NCI-H510A (cell line): ENCODE measurements around the gene RBM38.
A peak's percentile ranks its signal among the peaks of the same experiment; 100 is the strongest.
"Not testable (repeated sequence)": the region's sequence is repeated elsewhere in the genome, so short reads cannot be mapped to it uniquely, and the experiment has no call there.

Experiments used
- DNase-seq: peaks from one replicate; lab custom pipeline; 2025; lab: John Stamatoyannopoulos, UW

RBM38 gene

DNA sequence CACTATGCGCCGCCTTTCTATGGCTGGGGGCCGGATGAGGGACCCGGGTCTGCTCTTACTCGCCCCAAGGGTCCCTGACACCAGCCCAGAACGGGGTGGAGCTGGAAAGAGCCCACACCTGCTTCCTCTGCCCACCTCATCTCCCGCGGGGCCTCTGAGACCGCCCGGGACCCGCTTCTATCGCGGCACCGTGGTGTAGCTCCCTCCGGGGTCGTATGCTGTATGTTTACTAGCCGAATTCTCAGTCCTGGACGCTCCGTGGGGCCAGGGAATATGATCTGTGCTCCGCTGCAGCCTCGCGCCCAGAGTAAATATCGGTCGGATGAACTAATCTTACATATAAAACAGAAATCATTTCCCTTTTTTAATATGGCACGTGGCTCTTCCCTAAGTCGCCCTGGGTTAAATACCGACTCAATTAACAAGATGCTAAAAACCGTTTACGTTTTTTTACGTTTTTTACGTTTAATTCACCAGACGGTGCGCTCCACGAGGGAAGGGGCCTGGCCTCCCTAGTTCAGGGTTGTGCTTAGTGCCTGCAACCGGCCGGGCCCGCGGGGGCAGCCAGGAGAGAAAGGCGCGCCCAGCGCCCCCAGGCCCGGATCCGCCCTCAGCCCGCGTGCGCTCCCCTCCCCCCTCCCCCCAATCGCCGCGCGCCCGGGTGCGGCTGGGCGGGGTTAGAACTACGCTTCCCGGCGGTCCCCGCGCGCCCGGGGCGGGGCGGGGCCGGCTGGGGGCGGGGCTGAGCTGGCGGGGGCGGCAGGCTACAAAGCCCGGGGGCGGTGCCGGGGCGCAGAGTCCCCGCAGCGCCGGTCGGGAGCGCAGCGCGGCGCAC, at the start of gene RBM38:
Gene RBM38, plus strand, starts transcription at position 793 of the 835 bp plus-strand sequence. CDS start 186 bp downstream, outside the sequence.
- peak; percentile 48 for DNase-seq

DNA sequence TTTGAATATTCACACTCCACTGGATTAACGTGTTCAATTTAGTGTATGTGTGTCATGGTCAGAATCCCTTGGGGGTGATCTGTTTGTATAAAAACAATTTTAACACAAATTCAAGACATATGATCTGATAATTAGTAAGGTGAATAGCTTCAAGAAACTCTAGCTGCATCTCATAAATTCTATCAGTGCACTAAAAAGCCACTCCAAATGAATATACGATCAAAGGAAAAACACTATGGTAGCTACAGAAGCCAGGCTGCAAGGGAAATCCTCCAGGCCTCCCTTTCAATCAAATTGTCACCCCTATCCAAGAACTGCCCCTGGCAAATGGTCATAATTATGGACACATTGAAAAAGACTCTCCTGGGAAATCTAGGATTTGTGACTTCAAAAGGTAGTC, 49.5 kb upstream of the RBM38 start:
- DNase-seq, result no peak

DNA sequence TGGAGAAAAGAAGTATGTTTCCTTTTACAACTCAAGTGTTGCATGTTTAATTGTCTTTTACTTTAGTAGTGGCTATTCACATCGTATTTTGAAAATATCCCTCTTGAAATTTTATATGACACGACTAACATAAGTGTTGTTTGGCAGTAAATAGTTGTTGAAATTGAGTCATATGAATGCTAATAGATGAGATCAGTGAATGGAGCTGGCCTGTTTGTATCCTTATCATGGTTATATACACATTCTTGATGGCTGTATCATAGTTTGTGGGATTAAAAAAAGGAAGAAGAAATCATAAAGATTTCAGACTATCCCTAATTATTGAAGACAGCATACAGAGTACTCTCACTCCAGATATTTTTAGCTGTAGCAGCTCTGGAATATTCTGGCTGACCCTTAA, 48.4 kb upstream of the RBM38 start:
- no peak for DNase-seq

DNA sequence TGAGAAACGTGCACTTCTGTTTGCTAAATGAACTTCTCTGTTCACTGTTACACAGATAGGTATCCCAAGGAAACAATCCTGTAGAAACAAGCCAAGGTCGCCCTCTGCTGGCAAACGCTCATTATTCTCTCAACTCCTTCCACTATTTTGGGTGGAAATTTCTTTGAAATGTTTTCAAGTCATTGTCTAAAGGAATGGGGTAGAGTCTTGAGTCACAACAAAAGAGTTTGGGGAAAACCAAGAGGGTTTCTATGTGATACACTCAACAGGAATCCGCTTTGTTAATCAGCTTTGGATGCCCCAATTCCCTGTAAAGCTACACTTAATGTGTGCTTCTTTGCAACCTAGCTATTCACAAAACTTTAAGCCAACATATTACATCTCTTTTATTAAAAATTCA, 44.7 kb upstream of the RBM38 start:
- DNase-seq, result no peak

DNA sequence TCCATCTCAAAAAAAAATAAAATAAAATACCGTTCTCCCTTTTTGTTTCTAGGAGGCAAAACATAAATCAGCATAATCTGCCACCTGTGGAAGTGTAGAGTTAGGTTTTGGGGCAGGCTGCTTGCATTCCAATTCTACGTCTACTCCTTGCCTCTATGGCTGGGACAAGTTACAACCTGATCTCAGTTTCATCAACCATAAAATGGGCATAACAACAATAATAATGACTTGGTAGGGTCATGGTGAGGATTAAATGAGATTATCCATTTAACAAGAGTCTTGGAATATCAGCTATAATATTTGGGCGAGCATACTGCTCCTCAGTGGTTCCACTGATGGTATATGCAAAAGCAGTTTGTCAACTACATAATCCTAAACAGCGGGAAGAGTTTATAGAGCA, 43.8 kb upstream of the RBM38 start:
- DNase-seq, result no peak

DNA sequence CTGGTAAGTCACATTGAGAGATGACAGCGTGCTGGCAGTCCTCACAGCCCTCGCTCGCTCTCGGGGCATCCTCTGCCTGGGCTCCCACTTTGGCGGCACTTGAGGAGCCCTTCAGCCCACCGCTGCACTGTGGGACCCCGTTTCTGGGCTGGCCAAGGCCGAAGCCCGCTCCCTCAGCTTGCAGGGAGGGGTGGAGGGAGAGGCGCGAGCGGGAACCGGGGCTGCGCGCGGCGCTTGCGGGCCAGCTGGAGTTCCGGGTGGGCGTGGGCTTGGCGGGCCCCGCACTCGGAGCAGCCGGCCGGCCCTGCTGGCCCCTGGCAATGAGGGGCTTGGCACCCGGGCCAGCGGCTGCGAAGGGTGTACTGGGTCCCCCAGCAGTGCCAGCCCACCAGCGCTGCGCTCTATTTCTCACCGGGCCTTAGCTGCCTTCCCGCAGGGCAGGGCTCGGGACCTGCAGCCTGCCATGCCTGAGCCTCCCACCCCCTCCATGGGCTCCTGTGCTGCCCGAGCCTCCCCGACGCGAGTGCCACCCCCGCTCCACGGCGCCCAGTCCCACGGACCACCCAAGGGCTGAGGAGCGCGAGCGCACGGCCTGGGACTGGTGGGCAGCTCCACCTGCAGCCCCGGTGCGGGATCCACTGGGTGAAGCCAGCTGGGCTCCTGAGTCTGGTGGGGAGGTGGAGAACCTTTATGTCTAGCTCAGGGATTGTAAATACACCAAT, 42.8 kb upstream of the RBM38 start:
- DNase-seq, result not testable (repeated sequence)

DNA sequence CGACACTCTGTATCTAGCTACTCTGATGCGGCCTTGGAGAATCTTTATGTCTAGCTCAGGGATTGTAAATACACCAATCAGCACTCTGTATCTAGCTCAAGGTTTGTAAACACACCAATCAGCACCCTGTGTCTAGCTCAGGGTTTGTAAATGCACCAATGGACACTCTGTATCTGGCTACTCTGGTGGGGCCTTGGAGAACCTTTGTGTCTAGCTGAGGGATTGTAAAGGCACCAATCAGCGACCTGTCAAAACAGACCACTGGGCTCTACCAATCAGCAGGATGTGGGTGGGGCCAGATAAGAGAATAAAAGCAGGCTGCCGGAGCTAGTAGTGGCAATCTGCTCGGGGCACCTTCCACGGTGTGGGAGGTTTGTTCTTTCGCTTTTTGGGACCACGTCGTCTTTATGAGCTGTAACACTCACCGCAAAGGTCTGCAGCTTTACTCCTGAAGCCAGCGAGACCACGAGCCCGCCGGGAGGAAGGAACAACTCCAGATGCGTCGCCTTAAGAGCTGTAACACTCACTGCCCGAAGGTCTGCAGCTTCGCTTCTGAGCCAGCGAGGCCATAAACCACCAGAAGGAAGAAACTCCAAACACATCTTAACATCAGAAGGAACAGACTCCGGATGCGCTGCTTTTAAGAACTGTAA, 42.1 kb upstream of the RBM38 start:
- not testable (repeated sequence) for DNase-seq

DNA sequence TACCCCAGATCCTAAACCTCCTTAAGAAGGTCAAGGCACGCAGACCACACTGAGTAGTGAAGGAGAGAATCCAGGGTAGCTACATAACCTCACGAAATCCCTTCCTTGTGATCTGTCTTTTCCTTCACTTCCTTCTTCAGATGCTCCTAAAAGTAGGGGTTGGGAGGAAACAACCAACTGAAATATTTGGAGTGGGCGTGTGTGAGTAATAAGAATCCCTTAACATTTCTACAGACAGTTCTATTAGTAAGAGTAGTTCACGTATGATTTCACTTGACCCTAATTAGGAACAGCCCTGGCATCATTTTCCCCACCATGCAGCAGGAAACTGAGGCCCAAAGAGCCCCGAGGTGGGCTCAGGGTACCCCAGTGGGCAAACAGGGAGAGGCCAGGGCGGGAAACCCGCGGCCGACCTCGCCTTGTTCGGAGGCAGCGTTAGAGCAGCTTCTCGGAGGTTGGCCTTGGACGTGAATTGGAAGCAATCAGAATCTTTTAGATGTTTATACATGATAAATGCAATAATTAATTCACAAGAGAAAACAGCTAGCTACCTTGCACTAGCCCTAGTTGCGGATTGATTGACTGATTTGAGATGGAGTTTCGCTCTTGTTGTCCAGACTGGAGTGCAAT, 41.0 kb upstream of the RBM38 start:
- DNase-seq, result no peak

DNA sequence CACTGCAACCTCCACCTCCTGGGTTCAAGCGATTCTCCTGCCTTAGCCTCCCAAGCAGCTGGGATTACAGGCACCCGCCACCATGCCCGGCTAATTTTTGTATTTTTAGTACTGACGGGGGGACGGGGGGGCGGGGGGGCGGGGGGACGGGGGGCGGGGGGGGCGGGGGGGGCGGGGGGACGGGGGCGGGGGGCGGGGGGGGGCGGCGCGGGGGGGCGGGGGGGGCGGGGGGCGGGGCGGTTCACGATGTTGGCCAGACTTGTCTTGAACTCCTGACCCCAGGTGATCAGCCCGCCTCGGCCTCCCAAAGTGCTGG, 40.5 kb upstream of the RBM38 start:
- not testable (repeated sequence) for DNase-seq

DNA sequence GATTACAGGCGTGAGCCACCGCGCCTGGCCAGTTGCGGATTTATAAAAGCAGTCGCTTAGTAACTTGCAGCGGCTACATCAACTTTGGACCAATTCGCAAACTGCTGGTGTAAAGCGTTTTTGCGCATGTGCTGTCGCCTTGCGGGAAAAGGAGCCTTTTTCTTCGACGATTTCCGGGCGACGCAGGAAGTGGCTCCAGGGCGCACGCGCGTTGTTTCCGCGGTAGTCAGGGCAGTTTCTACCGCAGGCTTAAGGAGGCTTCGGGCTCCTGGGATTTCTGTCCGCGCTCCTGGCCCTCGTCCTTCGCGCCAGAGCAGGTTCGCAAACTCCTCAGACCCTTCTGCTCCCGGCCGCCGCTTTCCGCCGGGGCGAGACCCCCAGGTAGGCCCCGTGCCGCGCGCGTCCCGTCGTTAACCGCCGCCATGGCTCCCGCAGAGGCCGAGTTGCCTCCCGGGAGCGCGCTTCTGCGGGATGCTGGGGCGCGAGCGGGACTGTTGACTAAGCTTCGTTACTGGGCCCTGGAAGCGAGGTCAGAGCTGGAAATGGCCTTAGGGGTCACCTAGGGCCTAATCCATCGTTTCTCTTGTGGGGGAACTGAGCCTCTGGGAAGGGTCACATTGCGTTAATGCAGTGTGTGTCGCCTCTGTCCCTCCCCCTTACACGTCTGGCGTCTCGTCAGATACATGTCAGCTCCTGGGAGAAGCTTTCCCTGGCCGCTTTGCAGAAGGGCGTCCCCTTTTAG, 40.0 kb upstream of the RBM38 start, which contains the start of gene RAE1:
Gene RAE1, plus strand, starts transcription at position 214 of the 742 bp plus-strand sequence. CDS start 2,784 bp downstream, outside the sequence.
- DNase-seq, result peak; percentile 84

DNA sequence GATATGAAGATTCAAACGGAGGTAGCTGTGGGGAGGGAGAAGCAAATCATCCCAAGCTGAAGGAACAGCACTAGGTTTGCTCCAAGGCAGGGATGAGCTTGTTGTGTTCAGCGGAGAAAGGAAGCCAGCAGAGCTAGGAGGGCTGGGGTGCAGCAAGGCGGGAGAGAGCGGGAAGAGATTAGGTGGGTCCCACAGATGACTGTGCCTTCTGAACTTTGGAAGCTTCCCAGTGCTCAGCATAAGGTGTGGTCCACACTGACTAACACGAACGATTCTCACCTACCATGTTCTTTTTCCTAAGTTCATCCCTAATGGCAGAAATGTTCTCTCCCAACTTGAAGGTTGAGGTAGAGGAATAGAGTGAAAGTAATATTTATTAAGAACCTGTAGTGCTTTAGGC, 38.9 kb upstream of the RBM38 start:
- DNase-seq, result no peak

DNA sequence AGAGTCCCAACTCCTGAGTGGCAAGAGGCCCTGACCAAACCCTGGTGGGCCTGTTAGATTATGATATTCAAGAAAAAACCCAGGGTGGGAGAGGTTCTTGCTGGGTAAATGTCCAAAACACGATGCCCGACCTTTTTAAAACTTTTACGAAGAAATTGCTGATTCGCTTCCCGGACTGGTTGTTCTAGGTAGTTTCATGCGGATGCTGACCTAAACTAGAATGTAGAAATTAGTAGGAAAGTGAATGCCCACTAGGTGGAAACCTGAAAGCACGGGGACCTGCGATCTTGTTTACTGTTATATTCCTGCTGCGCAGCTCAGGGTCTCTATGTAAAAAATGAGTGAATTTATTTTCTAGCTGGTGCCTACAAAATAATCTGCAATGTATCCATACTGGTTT, 37.8 kb upstream of the RBM38 start:
- no peak for DNase-seq

DNA sequence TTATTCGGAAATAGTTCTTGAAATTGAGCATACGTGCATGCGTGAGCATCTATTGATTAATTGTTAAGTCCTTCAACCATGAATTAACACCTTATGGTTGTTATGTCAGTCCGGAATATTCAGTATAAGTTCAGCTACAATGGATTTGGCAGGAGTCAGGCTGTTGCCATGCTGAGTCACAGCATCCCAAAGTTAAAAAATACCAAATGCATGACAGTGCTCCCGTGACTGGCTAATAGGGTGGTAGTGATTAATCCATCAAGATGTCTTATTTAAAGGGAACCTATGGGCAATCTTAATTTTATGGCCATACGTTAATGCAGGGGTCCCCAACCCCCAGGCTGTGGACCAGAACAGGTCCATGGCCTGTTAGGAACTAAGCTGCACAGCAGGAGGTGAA, 29.7 kb upstream of the RBM38 start:
- no peak for DNase-seq

DNA sequence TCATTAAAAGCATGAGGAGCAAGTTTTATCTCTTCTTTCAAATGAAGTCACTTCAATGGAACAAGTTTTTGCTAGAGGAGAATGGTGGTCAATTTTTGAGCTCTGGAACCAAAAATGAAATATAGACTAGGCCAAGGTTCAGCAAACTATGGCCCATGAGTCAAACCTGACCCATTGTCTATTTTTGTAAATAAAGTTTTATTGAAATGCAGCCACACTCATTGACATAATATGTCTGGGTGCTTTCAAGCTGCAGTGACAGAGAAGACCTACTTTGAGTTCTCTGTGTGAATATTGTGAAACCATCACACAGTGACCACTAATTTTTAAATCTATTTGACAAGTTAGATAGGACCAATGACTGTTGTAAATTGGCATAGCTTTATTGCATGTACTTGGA, 26.7 kb upstream of the RBM38 start:
- no peak for DNase-seq

DNA sequence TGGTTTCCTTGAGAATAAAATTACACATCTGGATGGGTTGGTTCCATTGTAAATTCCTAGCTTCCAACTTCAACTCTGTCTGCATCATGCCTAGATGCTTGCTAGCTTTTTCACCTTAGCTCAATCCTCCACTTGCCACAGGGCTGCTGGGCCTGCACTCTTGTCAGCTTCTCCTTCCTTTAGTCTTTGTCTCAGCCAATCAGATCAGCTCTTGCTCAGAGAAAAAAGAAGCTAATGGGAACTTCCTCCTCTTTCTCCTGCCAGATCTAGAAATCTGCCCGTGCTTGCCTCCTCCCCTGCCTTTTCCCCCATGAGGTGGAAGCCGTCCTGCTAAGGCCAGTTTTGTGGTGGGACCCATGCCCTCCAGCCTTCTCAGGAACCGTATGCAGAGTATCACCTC, 21.6 kb upstream of the RBM38 start:
- no peak for DNase-seq

DNA sequence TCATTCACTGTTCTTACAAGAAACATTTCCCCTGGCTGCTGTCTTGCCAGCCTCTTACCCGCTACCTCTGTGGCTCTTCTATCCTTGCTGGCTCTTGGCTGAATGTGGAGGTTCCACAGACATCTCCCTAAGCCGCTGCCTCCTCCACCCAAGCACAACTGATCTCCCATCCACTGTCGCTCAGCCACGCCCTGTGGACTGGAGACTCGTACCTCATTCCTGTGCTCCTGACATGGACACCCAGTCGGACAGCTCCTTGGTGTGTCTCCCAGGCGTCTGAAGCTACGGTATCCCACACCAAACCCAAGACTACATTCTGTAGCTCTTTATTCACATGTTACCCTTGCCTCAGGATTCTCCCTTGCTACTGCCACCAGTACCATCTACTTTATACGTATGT, 20.9 kb upstream of the RBM38 start:
- DNase-seq, result no peak

DNA sequence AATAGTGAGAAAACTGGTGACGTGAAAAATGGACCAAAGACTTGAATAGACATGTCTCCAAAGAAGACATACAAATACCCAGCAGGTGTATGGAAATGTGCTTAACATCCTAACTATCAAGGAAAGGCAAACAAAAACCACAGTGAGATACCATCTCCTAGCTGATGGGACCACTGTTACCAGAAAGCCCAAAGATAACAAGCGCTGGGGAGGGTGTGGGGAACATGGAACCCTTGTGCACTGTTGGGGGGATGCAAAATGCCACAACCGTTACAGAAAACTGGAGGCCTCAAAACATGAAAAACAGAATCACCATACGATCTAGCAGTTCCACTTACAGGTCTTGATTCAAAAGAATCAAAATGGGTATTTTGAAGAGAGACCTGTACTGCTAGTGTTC, 19.8 kb upstream of the RBM38 start:
- no peak for DNase-seq

DNA sequence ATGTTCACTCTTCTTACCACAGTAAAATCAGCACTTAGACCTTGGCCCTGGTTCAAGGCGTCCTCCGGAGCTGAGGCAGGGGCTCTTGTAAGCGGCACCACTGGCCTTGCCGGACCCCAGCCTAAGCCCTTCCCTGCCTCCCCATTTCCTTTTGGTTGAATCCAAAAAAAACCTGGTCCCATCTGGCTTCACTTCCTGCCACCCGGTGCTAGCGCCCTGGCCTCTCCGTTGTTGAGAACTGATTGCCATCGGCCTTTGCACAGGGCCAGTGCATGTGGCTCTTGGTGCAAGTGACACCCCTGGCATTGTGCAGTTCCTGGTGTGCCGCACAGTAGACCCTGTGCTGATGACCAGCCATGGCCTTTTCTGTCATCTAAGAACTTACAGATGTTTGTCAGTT, 19.0 kb upstream of the RBM38 start:
- DNase-seq, result no peak

DNA sequence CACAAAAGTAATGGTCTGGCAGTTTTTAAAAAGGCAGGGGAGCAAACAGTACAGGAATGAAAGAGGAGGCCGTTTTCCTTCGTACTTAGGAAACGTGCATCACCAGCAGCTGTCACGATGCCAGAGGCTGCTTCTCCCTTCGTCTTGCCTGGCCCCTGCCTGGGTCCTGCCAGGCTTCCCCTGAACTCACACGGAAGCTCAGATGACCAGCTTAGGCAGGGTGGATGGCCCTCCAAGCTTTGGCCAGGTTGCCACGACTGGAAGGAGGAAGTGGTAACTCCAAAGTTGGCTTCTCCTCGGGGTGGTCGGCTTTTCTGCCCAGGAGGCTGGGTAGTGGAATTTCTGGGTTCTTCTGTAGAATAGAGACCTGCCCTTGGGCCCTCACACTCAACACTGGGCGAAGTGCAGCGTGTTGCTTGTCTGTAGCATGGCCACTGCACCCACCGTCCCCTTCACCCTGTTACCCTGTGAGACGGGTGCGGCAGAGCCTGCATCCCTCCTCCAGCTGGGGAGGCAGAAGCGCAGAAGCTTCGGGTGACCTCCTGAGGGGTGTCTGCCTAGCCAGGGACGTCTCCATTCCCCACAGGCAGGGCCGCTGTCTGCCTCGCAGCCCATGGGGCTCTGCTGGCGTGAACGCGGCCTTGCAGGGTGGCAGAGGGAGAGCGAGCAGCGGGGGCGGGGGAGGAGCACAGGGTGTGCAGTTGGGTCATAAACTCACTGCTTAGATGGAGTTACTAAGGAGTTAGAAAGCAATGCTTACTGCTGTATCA, 18.4 kb upstream of the RBM38 start:
- DNase-seq, result no peak

DNA sequence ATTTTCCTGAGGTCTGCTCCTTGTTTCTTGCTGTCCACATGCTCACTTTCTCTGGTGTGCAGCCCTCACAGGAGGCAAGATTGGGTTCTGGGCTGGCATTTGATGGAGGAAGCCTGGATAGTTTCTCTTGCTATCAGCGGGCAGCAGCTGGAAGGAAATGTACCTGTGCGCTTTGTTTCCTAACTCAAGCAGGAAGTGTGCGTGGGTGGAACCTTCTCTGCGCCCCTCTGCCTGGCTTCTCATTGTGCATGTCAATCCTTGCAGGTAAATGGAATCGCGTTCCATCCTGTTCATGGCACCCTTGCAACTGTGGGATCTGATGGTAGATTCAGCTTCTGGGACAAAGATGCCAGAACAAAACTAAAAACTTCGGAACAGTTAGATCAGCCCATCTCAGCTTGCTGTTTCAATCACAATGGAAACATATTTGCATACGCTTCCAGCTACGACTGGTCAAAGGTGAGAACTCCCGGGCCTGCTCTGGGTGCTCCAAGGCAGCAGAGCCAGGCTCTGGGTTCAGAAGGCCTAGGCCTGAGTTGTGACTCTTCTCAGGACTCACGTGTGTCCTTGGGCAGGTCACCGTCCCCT, 16.8 kb upstream of the RBM38 start:
- DNase-seq, result no peak
